Neural cell (in vitro differentiated cells): ENCODE measurements around the gene CRIM1. TPM values are rescaled to one million over a fixed set of nuclear protein-coding genes. Genes with fewer than 3 reads are reported as not detected.

ENCODE experiments used
- H2AFZ ChIP-seq: fragments of 200-600, 300-800 bp; sonication (generic), shearing (Covaris generic); 2 replicates; pipeline ENCODE4 v1.6.0; 2014; ENCODE audit warnings: low read depth, mild to moderate bottlenecking, antibody characterized with exemption, low read length, moderate library complexity
- H3F3A ChIP-seq: fragments of 200-600 bp; shearing (Covaris generic); 2 replicates; pipeline ENCODE4 v1.6.1; 2016; ENCODE audit warnings: mild to moderate bottlenecking, moderate library complexity, mixed read lengths, antibody characterized with exemption, low read length; ENCODE audit not compliant: insufficient read depth, poor library complexity, severe bottlenecking
- H3K27ac ChIP-seq: fragments of 200-600, 300-800 bp; sonication (generic), shearing (Covaris generic); 2 replicates; pipeline ENCODE4 v1.5.1; 2014; ENCODE audit warnings: mild to moderate bottlenecking, low read length, moderate library complexity
- H3K27me3 ChIP-seq: fragments of 300-800, 200-600 bp; sonication (generic), shearing (Covaris generic); 2 replicates; pipeline ENCODE4 v1.6.0; 2014; ENCODE audit warnings: mild to moderate bottlenecking, low read depth, low read length, moderate library complexity; ENCODE audit not compliant: insufficient read depth
- H3K36me3 ChIP-seq: fragments of 300-800, 200-600 bp; sonication (generic), shearing (Covaris generic); 2 replicates; pipeline ENCODE4 v1.5.1; 2014; ENCODE audit warnings: mild to moderate bottlenecking, antibody characterized with exemption, low read length, moderate library complexity; ENCODE audit not compliant: insufficient read depth
- H3K4me2 ChIP-seq: fragments of 300-800, 200-600 bp; sonication (generic), shearing (Covaris generic); 2 replicates; pipeline ENCODE4 v1.6.0; 2014; ENCODE audit warnings: mild to moderate bottlenecking, low read length
- H3K4me3 ChIP-seq: fragments of 300-800, 200-600 bp; sonication (generic), shearing (Covaris generic); 2 replicates; pipeline ENCODE4 v1.5.1; 2014; ENCODE audit warnings: mild to moderate bottlenecking, low read length, moderate library complexity
- H3K79me2 ChIP-seq: fragments of 200-600 bp; shearing (Covaris generic); replicated peaks from 2 replicates; pipeline ENCODE4 v1.6.0; 2014; ENCODE audit warnings: mild to moderate bottlenecking, low read length, moderate library complexity; ENCODE audit not compliant: insufficient read depth
- H3K9ac ChIP-seq: fragments of 300-800, 200-600 bp; sonication (generic), shearing (Covaris generic); 2 replicates; pipeline ENCODE4 v1.6.1; 2016; ENCODE audit warnings: mild to moderate bottlenecking, low read length, mixed read lengths
- H3K9me2 ChIP-seq: fragments of 200-600 bp; shearing (Covaris generic); 2 replicates; pipeline ENCODE4 v1.6.1; 2016; ENCODE audit warnings: mild to moderate bottlenecking, low read length, mixed read lengths; ENCODE audit not compliant: insufficient read depth
- H3K9me3 ChIP-seq: fragments of 200-600, 300-800 bp; sonication (generic), shearing (Covaris generic); 2 replicates; pipeline ENCODE4 v1.6.1; 2016; ENCODE audit warnings: mild to moderate bottlenecking, mixed run types, low read length, moderate library complexity, mixed read lengths
- H4K20me1 ChIP-seq: fragments of 200-600 bp; shearing (Covaris generic); 2 replicates; pipeline ENCODE4 v1.6.1; 2016; ENCODE audit warnings: mild to moderate bottlenecking, mixed run types; ENCODE audit not compliant: insufficient read depth
- EP300 ChIP-seq: fragments of 450-650 bp; conservative IDR thresholded peaks from 2 replicates; pipeline ENCODE4 v1.6.1; 2014; ENCODE audit warnings: antibody characterized with exemption, mild to moderate bottlenecking, moderate library complexity; ENCODE audit not compliant: poor library complexity, severe bottlenecking
- EZH2 ChIP-seq: fragments of 200-600, 300-800 bp; shearing (Covaris generic), sonication (generic); IDR thresholded peaks from 2 replicates; pipeline ENCODE4 v1.6.1; 2014; ENCODE audit warnings: antibody characterized with exemption, low read length, borderline replicate concordance, mild to moderate bottlenecking; ENCODE audit not compliant: insufficient read depth, poor library complexity, severe bottlenecking
- MXI1 ChIP-seq: fragments of 450-650 bp; conservative IDR thresholded peaks from 2 replicates; pipeline ENCODE4 v1.6.1; 2014; ENCODE audit warnings: antibody characterized with exemption, mild to moderate bottlenecking; ENCODE audit not compliant: poor library complexity, severe bottlenecking
- POLR2AphosphoS5 ChIP-seq: IDR thresholded peaks from 2 replicates; pipeline ENCODE4 v1.6.1; 2012
- RAD21 ChIP-seq: fragments of 450-650 bp; conservative IDR thresholded peaks from 2 replicates; pipeline ENCODE4 v1.6.1; 2014; ENCODE audit warnings: antibody characterized with exemption, mild to moderate bottlenecking, moderate library complexity
- SMC3 ChIP-seq: fragments of 450-650 bp; conservative IDR thresholded peaks from 2 replicates; pipeline ENCODE4 v1.6.1; 2014; ENCODE audit warnings: antibody characterized with exemption, mild to moderate bottlenecking, moderate library complexity; ENCODE audit not compliant: poor library complexity
- TAF1 ChIP-seq: IDR thresholded peaks from 2 replicates; pipeline ENCODE4 v1.6.1; 2012; ENCODE audit warnings: low read depth
- polyA plus RNA-seq: library from polyadenylated mRNA; depleted of rRNA; stranded (reverse); fragments of >200 nt; gene quantifications from 2 replicates; pipeline ENCODE4 v1.2.3, GENCODE V29; 2014
- TF ChIP-seq, protein P1 (sequence below): fragments of 450-650 bp; IDR thresholded peaks from 2 replicates; pipeline ENCODE4 v1.5.1; 2014; ENCODE audit warnings: antibody characterized with exemption, mild to moderate bottlenecking, moderate library complexity; ENCODE audit not compliant: poor library complexity, severe bottlenecking
- TF ChIP-seq, protein P2 (sequence below): IDR thresholded peaks from 2 replicates; pipeline ENCODE4 v1.6.1; 2012; ENCODE audit warnings: borderline replicate concordance

CRIM1 gene
- polyA plus RNA-seq, 1 donor from 2014 or later, result 6.7 TPM

DNA sequence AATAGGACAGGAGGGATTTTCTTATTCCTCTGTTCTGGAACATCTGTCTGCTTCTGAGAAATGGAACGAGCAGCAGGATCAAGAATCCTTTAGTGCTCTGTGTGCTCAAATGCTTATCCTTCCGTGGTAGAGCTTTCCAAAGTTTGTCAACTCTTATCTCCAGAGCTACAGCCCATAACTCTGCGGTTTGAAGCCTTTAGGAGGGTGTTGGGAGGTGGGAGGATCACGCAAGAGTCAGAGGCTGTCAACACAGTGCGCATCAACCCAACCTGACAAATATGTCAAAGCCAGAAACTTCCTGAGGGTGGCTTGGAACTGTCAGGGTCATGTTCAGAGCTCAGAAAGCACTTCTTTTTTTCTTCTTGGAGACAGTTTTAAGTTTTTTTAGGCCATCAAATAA lies 95.9 kb downstream of the CRIM1 start:
- Histone ChIP-seq H3K4me2 (no peak overlapping the region), H3K9me2 (no peaks in the 10 kb centered on the region), H3K27me3 (no peaks in the 10 kb centered on the region), H3K27ac (no peak overlapping the region), H3K79me2 (no peaks in the 10 kb centered on the region), H2AFZ (no peak overlapping the region), H3K9me3 (no peaks in the 10 kb centered on the region), H3K36me3 (no peaks in the 10 kb centered on the region), H3K4me3 (no peak overlapping the region), H4K20me1 (no peaks in the 10 kb centered on the region), H3K9ac (no peak overlapping the region), H3F3A (no peaks in the 10 kb centered on the region)
- TF ChIP-seq TAF1 (no peak), MXI1 (no peak), SMC3 (no peak), EZH2 (no peak), EP300 (no peak), POLR2AphosphoS5 (no peak), RAD21 (no peak)
- TF ChIP-seq, protein P1, sequence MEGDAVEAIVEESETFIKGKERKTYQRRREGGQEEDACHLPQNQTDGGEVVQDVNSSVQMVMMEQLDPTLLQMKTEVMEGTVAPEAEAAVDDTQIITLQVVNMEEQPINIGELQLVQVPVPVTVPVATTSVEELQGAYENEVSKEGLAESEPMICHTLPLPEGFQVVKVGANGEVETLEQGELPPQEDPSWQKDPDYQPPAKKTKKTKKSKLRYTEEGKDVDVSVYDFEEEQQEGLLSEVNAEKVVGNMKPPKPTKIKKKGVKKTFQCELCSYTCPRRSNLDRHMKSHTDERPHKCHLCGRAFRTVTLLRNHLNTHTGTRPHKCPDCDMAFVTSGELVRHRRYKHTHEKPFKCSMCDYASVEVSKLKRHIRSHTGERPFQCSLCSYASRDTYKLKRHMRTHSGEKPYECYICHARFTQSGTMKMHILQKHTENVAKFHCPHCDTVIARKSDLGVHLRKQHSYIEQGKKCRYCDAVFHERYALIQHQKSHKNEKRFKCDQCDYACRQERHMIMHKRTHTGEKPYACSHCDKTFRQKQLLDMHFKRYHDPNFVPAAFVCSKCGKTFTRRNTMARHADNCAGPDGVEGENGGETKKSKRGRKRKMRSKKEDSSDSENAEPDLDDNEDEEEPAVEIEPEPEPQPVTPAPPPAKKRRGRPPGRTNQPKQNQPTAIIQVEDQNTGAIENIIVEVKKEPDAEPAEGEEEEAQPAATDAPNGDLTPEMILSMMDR, result no peak
- TF ChIP-seq, protein P2, sequence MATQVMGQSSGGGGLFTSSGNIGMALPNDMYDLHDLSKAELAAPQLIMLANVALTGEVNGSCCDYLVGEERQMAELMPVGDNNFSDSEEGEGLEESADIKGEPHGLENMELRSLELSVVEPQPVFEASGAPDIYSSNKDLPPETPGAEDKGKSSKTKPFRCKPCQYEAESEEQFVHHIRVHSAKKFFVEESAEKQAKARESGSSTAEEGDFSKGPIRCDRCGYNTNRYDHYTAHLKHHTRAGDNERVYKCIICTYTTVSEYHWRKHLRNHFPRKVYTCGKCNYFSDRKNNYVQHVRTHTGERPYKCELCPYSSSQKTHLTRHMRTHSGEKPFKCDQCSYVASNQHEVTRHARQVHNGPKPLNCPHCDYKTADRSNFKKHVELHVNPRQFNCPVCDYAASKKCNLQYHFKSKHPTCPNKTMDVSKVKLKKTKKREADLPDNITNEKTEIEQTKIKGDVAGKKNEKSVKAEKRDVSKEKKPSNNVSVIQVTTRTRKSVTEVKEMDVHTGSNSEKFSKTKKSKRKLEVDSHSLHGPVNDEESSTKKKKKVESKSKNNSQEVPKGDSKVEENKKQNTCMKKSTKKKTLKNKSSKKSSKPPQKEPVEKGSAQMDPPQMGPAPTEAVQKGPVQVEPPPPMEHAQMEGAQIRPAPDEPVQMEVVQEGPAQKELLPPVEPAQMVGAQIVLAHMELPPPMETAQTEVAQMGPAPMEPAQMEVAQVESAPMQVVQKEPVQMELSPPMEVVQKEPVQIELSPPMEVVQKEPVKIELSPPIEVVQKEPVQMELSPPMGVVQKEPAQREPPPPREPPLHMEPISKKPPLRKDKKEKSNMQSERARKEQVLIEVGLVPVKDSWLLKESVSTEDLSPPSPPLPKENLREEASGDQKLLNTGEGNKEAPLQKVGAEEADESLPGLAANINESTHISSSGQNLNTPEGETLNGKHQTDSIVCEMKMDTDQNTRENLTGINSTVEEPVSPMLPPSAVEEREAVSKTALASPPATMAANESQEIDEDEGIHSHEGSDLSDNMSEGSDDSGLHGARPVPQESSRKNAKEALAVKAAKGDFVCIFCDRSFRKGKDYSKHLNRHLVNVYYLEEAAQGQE, result no peak

DNA sequence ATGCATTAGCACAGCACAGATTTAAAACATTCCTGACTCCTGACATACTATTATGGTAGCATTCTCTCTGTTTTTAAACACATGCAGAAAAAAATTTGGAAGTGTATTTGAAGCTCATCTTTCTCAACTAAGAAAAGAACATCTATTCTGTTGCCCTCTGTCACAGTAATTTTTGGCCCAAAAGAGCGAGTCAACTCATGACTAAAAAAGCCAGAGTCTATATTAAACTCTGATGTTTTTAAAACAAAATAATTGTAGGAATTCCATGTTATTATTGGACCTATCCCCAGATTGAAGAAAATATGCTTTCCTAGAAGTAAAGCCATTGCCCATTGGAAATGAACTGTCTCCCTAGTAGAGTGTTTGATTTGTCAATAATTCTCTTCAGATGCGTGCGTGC lies 96.7 kb downstream of the CRIM1 start:
- no peaks in the 10 kb centered on the region for H3F3A ChIP-seq
- H3K9ac ChIP-seq, result no peak overlapping the region
- no peak overlapping the region for H3K4me3 ChIP-seq
- TF ChIP-seq POLR2AphosphoS5, result no peak
- TF ChIP-seq MXI1, result no peak
- TF ChIP-seq SMC3, result no peak
- H3K27ac ChIP-seq, result no peak overlapping the region
- no peaks in the 10 kb centered on the region for H3K27me3 ChIP-seq
- H3K79me2 ChIP-seq, result no peaks in the 10 kb centered on the region
- no peak overlapping the region for H2AFZ ChIP-seq
- no peaks in the 10 kb centered on the region for H4K20me1 ChIP-seq
- no peak overlapping the region for H3K4me2 ChIP-seq
- no peaks in the 10 kb centered on the region for H3K36me3 ChIP-seq
- no peaks in the 10 kb centered on the region for H3K9me3 ChIP-seq
- H3K9me2 ChIP-seq, result no peaks in the 10 kb centered on the region

DNA sequence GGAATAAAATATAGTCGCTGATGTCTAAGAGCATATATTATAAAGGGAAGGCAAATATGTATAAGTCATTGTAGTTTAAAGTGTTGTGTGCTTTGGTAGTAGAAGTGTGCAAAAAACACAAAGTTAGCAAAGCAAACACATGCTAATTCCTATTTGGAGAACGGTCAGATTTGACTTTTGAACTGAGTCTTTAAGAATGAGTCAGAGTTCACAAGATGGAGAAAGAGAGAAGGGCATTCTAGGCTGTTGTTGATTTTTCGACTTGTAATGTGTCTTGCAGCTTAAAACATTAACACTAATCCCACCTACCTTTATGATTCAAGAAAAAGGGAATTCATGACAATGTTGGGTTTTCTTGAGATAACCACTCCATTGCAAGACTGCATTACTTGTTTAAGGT lies 98.1 kb downstream of the CRIM1 start:
- Histone ChIP-seq H3K9me3 (no peaks in the 10 kb centered on the region), H3K36me3 (no peaks in the 10 kb centered on the region), H3K79me2 (no peaks in the 10 kb centered on the region), H3K27ac (no peak overlapping the region), H3K4me2 (no peak overlapping the region), H3K4me3 (no peak overlapping the region), H3K9ac (no peak overlapping the region), H3F3A (no peaks in the 10 kb centered on the region), H2AFZ (no peak overlapping the region), H4K20me1 (no peaks in the 10 kb centered on the region), H3K9me2 (no peaks in the 10 kb centered on the region), H3K27me3 (no peaks in the 10 kb centered on the region)
- TF ChIP-seq EP300, result no peak
- TF ChIP-seq, protein P2, result no peak
- no peak for TF ChIP-seq EZH2
- TF ChIP-seq SMC3, result no peak
- no peak for TF ChIP-seq POLR2AphosphoS5
- no peak for TF ChIP-seq TAF1
- TF ChIP-seq, protein P1, result no peak
- no peak for TF ChIP-seq MXI1
- no peak for TF ChIP-seq RAD21
